MCF 10A (cell line): Measurements from ENCODE around the gene TRIM2. TPM values are rescaled to one million over a fixed set of nuclear protein-coding genes. Genes with fewer than 3 reads are reported as not detected.

Source experiments
- BruUV-seq: library from RNA; stranded (reverse); fragments of 400-500 nt; replicated peaks from 2 replicates; lab custom pipeline; 2021; lab: Mats Ljungman, UMichigan
- CTCF ChIA-PET: fragments of 300-600 bp; sonication (Branson Sonifier 250); formaldehyde crosslinking; extraction: SDS; loops from one replicate; lab custom pipeline; 2021; ENCODE audit warnings: antibody characterized with exemption, inconsistent platforms; lab: Yijun Ruan, JAX
- POLR2A ChIA-PET: fragments of 300-600, 350-650 bp; sonication (Branson Sonifier 250); formaldehyde crosslinking; extraction: SDS; loops from one replicate; lab custom pipeline; 2020; ENCODE audit warnings: antibody characterized with exemption, inconsistent platforms; lab: Yijun Ruan, JAX
- DNase-seq: peaks from one replicate; pipeline ENCODE4 v3.0.0-alpha.2; 2018; ENCODE audit not compliant: unreplicated experiment
- H3K27ac Mint-ChIP-seq: one replicate; pipeline ENCODE4 v1.8.0; 2022; ENCODE audit warnings: mild to moderate bottlenecking, low read depth, mixed read lengths; ENCODE audit not compliant: unreplicated experiment
- H3K27me3 Mint-ChIP-seq: one replicate; pipeline ENCODE4 v1.8.0; 2022; ENCODE audit warnings: mixed read lengths; ENCODE audit not compliant: insufficient read depth, unreplicated experiment
- H3K36me3 Mint-ChIP-seq: one replicate; pipeline ENCODE4 v1.8.0; 2022; ENCODE audit warnings: mild to moderate bottlenecking, moderate library complexity, mixed read lengths; ENCODE audit not compliant: insufficient read depth, unreplicated experiment
- H3K4me1 Mint-ChIP-seq: one replicate; pipeline ENCODE4 v1.8.0; 2022; ENCODE audit warnings: mixed read lengths; ENCODE audit not compliant: insufficient read depth, unreplicated experiment
- H3K4me3 Mint-ChIP-seq: one replicate; pipeline ENCODE4 v1.8.0; 2022; ENCODE audit warnings: mild to moderate bottlenecking, moderate library complexity, mixed read lengths; ENCODE audit not compliant: unreplicated experiment
- H3K9me3 Mint-ChIP-seq: one replicate; pipeline ENCODE4 v1.8.0; 2022; ENCODE audit warnings: mixed read lengths; ENCODE audit not compliant: unreplicated experiment
- intact Hi-C: fragments of 100-400 bp; cut with micrococcal nuclease; formaldehyde crosslinking; loops from 2 replicates; pipeline ENCODE4 v1.14.1; 2022
- total RNA-seq: library from RNA; stranded (reverse); gene quantifications from 2 replicates; pipeline ENCODE4 v1.2.3, GENCODE V29; 2022
- TF ChIP-seq, protein P1 (sequence below): fragments of 200-600 bp; IDR thresholded peaks from one replicate; pipeline ENCODE4 v1.8.0; 2022; ENCODE audit warnings: antibody characterized with exemption, mild to moderate bottlenecking; ENCODE audit not compliant: unreplicated experiment

TRIM2 gene
- total RNA-seq, 1 experiment from 2014 or later, result 37.2 TPM

DNA sequence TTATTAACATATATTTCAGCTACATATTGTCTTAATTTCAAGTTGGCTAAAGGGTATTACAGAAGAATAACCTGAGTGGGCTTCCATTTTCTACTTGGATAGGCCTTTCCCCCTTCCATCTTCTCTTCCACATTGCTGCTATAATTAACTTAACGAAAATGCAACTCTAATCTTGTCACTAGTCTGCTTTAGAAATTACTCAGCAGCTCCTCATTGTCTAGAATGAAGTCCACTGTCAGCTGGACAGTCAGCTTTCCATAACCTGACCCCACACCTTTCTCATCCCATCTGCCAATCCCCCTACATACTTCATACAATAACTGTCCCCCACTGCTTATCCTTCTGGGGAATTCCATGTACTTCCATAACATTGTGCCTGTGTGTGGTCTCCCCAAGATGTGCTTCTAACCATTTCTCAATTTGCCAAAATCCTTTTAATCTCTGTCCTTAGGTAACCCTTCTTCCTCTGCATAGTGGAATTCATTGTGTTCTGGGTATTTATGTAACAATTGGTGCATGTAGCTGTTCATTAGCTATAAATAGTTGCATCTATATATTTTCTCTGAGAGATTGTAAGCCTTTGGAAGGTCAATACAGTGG lies 145.1 kb downstream of the TRIM2 start:
- no peaks in the 10 kb centered on the region for H3K27me3 Mint-ChIP-seq
- no TSS peak for BruUV-seq
- ChIA-PET POLR2A (interaction anchor here (0.7 to 1.8 kb wide), 4 partner anchors 49 to 215 kb away, joined by 3 to 10 read pairs (median 4); partner anchors contain the start of gene TMEM131L), CTCF (interaction anchor here (0.6 to 5.0 kb wide), 3 partner anchors 198 to 294 kb away, joined by 3 to 55 read pairs (median 3); no protein-coding TSS in a partner anchor)
- H3K4me3 Mint-ChIP-seq, result no peak overlapping the region
- TF ChIP-seq, protein P1, sequence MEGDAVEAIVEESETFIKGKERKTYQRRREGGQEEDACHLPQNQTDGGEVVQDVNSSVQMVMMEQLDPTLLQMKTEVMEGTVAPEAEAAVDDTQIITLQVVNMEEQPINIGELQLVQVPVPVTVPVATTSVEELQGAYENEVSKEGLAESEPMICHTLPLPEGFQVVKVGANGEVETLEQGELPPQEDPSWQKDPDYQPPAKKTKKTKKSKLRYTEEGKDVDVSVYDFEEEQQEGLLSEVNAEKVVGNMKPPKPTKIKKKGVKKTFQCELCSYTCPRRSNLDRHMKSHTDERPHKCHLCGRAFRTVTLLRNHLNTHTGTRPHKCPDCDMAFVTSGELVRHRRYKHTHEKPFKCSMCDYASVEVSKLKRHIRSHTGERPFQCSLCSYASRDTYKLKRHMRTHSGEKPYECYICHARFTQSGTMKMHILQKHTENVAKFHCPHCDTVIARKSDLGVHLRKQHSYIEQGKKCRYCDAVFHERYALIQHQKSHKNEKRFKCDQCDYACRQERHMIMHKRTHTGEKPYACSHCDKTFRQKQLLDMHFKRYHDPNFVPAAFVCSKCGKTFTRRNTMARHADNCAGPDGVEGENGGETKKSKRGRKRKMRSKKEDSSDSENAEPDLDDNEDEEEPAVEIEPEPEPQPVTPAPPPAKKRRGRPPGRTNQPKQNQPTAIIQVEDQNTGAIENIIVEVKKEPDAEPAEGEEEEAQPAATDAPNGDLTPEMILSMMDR, result no peak
- H3K27ac Mint-ChIP-seq, result no peak overlapping the region
- peaks cover 31% of the 10 kb centered on the region for H3K4me1 Mint-ChIP-seq
- DNase-seq, result no peak
- intact Hi-C loops, result no loop called here
- H3K36me3 Mint-ChIP-seq, result no peaks in the 10 kb centered on the region
- H3K9me3 Mint-ChIP-seq, result no peaks in the 10 kb centered on the region

DNA sequence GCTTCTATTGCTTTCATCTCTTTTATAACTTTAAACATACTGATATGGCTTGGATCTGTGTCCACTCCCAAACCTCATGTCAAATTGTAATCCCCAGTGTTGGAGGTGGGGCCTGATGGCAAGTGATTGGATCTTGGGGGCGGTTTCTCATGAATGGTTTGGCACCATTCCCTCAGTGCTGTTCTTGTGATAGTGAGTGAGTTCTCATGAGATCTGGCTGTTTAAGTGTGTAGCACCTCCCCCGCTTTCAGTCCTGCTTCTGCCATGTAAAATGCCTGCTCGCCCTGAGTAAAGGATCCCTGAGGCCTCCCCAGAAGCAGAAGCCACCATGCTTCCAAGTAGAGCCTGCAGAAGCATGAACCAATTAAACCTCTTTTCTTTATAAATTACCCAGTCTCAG lies 157.9 kb downstream of the TRIM2 start:
- ChIA-PET POLR2A (interaction anchor here (0.9 kb wide), 1 partner anchor 11 kb away, joined by 3 read pairs; no protein-coding TSS in a partner anchor), CTCF (interaction anchor here (0.6 to 1.4 kb wide), 4 partner anchors 16 to 1137 kb away, joined by 3 to 5 read pairs (median 3); no protein-coding TSS in a partner anchor)
- Mint-ChIP-seq H3K27ac (no peak overlapping the region), H3K36me3 (peaks cover 7% of the 10 kb centered on the region), H3K27me3 (no peaks in the 10 kb centered on the region), H3K9me3 (peaks cover 8% of the 10 kb centered on the region), H3K4me3 (no peak overlapping the region), H3K4me1 (no peaks in the 10 kb centered on the region)
- no TSS peak for BruUV-seq
- TF ChIP-seq, protein P1, result no peak
- intact Hi-C loops, result no loop called here
- DNase-seq, result no peak

DNA sequence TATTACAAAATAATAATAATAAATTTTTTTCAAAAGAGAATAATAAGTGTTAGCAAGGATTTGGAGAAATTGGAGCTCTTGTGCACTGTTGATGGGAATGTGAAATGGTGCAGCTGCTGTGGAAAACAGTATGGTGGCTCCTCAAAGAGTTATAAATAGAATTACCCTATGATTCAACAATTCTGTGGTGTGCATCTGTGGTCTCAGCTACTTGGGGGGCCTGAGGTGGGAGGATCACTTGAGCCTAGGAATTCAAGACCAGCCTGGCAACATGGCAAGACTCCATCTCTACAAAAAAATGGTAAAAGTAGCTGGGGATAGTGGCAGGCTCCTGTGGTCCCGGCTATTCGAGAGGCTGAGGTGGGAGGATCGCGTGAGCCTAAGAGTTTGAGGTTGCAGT lies 159.8 kb downstream of the TRIM2 start:
- CTCF ChIA-PET, result no interaction called here
- Mint-ChIP-seq H3K4me1 (no peaks in the 10 kb centered on the region), H3K27ac (no peak overlapping the region), H3K4me3 (no peak overlapping the region), H3K27me3 (no peaks in the 10 kb centered on the region), H3K36me3 (peaks cover 7% of the 10 kb centered on the region), H3K9me3 (peaks cover 8% of the 10 kb centered on the region)
- TF ChIP-seq, protein P1, result no peak
- no TSS peak for BruUV-seq
- intact Hi-C loops, result no loop called here
- POLR2A ChIA-PET, result interaction anchor here (0.6 to 0.9 kb wide), 3 partner anchors 9 to 22 kb away, joined by 3 read pairs; no protein-coding TSS in a partner anchor
- DNase-seq, result no peak

DNA sequence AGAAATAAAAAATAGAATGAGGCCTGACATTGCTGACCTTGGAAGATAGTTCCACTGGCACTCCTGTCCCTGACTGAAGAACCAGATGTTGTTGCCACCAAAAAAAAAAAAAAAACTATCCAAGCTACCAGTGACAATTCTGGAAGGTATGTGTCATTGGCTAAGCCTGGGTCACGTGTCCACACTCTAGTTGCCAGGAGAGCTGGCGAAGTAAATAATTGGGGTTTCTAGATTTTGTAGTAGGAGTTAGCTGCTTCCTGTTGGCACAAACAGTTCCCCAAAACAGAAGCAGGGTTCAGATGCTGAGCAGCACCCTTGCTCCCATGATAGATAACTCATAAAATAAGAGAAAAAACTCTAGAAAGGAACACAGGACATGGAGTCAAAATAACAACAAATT lies 160.8 kb downstream of the TRIM2 start:
- Mint-ChIP-seq H3K36me3 (peaks cover 7% of the 10 kb centered on the region), H3K4me3 (no peak overlapping the region), H3K27ac (no peak overlapping the region), H3K27me3 (no peaks in the 10 kb centered on the region), H3K4me1 (no peaks in the 10 kb centered on the region), H3K9me3 (peaks cover 8% of the 10 kb centered on the region)
- TF ChIP-seq, protein P1, result no peak
- BruUV-seq, result no TSS peak
- POLR2A ChIA-PET, result interaction anchor here (0.9 kb wide), 1 partner anchor 20 kb away, joined by 3 read pairs; no protein-coding TSS in a partner anchor
- CTCF ChIA-PET, result interaction anchor here (0.6 kb wide), 2 partner anchors 133 to 283 kb away, joined by 3 to 5 read pairs; no protein-coding TSS in a partner anchor
- DNase-seq, result no peak
- intact Hi-C loops, result no loop called here
